HG03432 (cell line): ENCODE measurements around the gene DYRK2.

Experiments used
- ATAC-seq: cut with Tn5 transposase; IDR thresholded peaks from one replicate; pipeline ENCODE4 v1.9.1; 2021; ENCODE audit warnings: mild to moderate bottlenecking, moderate library complexity; ENCODE audit not compliant: unreplicated experiment

DYRK2 gene

DNA sequence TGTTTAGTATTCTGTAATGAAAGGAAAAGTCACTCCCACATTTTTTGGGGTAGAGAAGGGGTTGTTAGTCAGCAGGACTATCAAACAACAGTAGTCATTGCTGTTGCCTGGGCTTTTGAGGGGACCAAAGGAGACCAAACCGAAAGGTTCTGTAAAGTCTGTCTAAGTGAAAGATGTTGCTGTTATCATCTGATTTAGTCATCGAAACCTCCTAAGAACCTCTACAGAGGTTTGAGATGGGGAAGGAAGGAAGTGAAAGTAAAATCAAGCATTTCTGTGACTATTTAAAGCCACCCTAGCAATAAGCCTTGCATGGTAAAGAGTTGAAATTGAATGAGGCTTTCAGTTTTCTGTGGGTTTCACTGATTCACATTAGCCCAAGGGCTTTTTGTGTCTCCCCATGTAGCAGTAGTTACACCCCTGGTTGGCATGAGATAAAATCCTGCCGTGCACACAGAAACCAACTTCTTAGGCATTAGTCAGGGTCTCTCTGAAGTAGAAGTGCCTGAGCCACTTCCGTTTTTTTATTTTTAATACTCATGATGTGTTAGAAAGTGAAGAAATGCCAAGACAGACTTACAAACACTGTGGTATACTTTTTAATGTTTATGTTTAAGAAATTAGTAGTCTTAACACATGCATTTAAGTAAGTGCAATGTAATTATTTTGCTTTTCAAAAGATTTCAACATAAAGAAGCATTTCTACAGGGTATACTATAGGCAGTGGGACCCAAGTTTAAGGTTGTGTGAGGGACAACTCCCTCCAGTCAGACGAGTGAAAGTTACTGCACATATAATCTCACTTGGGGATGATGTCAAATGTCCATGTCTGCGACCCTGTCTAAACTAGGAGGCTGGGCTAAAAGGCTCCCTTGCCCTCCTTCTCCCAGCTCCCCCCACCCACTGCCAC, 50.4 kb downstream of the DYRK2 start:
- peak; percentile 94 for ATAC-seq

DNA sequence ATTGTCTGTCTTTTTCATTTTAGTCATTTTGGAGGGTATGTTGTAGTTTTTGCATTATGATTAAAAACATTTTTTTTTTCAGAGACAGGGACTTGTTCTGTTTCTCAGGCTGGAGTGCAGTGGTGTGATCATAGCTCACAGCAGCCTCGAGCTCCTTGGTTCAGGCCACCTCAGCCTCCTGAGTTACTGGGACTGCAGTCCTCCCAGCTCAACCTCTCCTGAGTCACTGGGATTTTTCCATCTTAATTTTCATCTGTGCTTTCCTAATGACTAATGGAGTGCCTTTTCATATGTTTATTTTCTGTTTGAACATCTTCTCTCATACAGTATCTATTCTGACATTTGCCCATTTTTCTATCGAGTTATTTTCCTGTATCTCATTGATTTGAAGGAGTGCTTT, 52.6 kb downstream of the DYRK2 start:
- ATAC-seq: no peak

DNA sequence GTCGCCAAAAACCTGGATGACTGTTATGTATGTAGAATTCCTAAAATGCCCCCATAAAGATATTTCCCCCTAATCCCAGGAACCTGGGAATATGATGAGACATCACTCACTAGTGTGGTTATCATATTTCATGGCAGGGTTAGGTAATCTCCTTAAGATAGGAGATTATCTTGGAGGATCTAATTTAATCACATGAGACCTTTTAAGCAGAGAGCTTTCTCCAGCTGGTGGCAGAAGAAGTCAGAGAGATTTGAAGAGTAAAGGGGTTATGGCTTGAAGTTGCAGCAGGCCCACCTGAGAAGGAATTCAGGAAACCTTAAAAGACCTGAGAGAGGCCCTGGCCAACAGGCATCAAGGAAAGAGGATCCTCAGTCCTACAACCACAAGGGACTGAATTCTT, 53.6 kb downstream of the DYRK2 start:
- ATAC-seq: no peak

DNA sequence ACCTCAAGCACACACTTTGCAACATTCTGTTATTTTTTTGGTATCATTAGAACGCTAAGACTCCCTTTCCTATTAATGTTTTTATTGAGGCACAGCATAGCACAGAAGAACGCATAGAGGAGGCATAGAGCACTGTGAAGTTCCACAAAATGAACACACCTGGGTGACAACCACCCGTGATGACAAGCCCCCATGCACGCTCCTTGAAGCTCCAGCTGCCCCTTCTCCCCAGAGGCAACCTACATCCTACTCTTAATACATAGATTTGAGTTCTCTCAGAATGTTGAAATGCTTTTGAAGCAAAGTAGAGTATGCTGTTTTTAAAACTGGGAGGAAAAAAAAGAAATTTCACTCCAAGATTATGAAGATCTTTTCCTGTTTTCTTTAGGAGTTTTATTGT, 55.5 kb downstream of the DYRK2 start:
- ATAC-seq: no peak

DNA sequence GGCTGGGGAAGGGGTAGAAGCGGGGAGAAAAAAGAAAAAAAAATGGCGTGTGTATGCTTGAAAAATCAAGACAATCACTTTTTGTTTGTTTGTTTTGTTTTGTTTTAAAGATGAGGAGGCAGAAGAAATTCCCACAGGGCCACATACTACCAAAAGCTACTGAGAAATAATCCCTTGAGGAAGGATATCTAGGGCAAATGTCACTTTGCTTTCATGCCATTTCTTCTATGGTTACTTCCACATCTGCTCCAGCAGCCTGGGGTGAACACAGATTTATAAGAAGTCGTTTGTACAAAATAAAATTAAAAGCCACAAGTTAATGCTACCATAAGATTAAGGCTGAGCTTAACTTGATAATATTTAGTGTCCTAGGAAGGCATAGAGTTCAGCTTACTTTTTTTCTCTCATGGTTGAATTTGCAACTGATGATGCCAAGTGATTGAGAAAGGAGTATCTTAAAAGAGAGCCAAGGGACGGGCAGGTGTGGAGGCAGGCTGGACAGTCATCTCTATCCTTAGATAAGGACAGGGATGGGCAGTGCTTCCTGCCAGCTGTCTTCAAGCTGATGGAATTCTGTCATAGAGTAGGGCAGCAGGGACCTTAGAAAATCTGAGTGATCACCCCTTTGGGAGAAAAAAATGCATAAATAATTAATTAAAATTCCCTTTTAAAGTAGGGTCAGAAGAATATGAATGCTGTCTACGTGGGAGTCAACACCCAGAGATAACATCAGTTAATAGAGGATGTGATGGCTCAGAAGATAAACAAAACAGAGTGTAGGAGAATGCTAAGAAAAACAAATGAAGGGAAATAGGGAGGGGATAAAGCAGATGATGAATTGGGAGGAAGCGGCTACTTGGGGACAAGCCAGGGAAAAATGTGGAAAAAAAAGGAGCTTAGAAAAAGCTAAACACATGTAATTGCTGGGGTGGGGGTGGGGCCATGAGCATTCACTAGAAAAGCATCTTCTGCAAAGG, 57.1 kb downstream of the DYRK2 start:
- no peak for ATAC-seq

DNA sequence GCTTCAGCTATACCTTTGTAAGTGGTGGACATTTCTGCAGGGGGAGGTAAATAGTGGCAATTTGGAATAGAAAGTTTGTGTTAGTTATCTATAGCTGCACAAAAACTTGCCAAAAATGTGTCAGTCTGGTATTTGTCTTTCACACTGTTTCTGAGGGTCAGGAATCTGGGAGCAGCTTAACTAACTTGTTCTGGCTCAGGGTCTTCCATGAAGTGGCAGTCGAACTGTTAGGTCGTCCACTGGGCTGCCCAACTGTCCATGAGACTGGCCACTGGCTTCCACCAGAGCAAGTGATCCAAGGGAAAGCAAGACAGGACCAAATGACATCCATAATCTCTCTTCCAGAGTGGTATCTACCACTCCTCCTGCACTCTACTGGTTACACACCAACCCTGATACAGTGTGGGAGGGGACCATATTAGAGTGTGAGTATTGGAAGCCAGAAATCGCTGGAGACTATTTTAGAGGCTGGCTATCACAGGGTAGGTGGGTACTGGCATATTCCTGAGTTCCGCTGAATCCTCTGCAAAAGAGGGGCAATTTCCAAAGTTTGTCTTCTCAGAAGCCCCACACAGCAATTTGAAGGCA, 60.9 kb downstream of the DYRK2 start:
- no peak for ATAC-seq

DNA sequence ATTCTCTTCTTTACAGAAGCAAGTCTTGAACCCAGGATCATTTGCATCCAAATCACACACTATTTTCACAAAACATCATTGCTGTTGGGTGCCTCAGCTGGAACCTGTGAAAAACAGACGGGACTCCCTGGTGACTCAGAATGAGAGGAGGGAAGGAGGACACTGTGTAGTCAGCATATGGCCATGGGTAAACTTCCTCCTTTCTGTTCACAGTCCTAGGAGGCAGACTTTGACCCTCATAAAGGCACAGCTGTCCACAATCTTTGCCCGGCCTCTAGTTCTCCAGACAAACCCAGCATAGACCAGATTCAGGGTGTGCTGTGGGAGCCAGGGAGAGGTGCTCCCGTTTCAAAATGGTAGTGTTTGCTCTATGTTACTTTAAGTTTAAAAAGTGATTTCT, 62.0 kb downstream of the DYRK2 start:
- peak; percentile 99 for ATAC-seq

DNA sequence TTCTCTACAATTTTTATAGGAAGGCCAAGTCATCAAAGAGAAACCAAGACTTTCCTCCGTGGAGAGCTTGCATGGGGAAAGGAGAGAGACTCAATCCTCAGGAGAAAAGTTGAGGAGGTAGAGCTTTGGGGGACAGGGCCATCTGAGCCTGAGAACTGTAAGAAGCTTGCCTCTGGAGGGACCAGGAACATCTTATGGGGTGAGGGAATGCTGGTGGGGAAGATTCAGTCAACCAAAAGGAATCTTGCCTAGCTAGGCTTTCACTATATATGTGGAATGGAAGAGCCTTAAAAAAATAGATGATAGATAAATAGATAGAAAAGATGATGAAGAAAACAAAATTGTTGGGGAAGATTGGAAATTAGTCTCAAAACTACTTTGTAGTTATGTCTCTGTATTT, 63.5 kb downstream of the DYRK2 start:
- no peak for ATAC-seq

DNA sequence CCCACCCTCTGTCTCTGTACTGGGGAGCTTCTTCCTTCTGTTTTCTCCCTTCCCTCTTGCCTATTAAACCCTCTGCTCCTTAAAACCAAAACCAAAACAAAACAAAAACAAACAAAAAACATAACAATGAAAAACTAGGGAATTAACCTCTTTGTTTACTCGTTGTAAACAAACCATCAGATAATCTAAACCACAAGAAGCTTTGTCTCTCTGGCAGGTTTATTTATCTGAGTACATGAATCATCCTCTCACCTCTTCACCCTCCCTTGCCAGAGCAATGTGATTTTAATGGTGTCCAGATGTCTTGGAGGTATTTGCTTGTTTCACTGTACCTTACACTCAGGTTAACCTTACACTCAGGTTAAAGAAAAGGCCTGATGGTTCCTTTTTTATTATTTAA, 66.1 kb downstream of the DYRK2 start:
- no peak for ATAC-seq
